ENCODE measurements around the gene ADGRG1. TPM values are rescaled to one million over a fixed set of nuclear protein-coding genes. Genes with fewer than 3 reads are reported as not detected.

ADGRG1 gene
- total RNA-seq, 1 donor from 2014 or later, result 201 TPM

DNA sequence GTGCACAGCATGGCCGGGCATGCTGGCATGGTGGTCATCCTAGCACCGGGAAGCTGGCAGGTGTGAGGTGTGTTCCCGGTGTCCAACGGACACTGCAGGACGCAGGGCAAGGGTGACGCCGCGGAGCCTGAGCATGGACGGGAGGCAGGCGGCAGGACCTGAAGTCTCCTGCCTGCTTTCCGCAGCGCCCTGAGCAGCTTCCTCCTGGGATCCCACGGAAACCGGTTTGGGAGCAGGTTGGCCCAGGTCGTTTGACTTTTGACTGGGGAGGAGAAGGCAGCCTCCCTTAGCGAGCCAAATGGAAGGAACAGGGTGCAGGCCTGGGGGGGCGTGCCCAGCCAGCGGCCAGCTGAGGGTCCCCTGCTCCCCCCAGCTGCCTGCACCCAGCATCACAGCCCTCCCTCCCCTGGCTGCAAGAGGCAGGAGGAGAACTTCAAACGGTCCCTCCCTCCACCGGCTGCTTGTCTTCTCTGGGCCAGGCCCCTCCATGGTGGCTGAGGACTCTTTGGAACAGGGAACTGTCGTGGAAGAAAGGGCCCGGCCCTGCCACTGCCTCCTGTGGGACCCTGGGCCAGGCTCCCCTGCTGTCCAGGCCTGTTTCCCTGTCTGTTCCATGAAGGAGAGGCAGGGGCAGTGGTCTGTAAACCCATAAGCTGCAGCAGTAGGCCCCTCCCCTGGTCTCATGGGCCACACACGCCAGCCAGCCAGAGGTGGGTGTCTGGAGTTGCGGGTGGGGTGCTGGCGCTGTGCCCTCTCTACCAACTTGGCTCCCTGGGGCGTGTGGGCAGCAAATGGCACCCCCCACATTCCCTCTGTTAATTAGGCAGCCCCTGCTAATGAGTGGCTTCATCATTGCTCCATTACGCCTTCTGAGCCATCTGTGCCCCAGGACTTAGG lies 7.8 kb upstream of the ADGRG1 start:
- peak; percentile 84 for DNase-seq (ENCODE audit: low spot score)

DNA sequence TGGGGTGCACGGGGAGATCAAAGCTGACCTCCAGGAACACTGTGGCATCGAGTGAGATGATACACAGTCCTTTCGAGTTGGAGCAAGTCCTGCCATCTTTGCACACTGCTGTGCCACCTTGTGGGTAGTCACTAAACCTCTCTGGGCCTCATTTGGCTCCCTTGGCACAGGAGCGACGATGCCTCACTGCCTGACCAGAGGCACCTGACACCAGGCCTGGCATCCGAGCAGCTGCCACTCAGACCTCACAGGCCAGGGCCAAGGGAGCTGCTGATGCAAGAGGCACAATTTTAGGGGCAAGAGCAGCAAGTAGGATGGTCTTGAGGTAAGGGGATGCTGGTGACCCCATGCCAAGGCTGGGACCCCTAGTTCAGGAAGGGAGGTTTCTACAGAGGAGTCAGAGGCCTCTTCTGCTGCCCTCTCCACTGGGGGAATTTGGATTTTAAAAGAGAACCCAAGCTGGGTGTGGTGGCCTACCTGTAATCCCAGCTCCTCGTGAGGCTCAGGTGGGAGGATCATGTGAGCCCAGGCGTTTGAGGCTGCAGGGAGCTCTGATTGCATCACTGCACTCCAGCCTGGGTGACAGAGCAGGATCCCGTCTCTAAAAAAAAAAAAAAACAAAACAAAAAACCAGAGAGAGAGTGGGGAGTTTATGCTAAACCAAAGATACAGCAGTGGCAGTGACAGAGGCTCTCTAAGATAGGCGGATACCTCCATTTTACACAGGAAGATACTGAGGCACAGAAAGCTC lies 6.7 kb upstream of the ADGRG1 start:
- DNase-seq (ENCODE audit: low spot score), result no peak

DNA sequence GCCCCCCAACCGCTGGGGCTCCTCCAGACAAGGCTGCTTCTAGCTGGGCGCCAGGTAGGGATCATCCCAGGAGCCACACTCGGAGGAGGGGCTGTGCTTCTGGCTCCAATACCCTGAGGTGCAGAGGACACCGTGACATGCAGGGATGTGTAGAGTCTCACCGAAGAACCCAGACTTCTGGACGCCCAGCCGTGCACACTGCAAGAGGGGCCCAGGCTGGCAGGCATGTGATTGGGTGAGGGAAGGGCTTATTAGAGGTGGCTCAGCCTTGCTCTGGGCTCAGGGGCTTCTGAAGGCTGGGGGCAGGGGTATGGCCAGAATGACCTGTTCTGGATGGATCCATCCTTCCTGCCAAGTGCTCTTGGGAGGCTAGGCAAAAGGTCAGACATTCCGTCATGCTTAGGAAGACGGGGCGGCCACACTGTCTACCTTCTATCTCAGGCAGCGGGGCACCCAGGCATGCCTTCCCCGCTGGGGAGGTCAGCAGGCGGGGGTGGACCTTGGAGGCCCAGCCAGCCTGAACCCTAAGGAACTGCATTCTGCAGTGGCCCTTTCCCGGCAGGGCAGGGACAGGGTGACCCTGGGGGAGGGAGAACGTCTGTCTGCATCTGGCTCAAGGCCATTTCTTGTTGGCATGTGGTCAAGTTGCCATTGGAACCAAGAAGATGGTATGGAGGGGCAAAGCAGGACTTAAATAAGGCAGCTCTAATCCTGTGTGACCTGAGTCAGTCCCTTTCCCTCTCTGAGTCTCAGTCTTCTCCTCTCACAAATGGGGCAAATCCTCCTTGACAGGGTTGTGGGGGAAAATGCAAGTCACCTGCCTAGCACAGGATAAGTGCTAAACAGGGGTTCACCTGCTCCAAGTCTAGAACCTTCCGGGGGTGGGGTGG lies 5.8 kb upstream of the ADGRG1 start:
- DNase-seq (ENCODE audit: low spot score), result no peak

DNA sequence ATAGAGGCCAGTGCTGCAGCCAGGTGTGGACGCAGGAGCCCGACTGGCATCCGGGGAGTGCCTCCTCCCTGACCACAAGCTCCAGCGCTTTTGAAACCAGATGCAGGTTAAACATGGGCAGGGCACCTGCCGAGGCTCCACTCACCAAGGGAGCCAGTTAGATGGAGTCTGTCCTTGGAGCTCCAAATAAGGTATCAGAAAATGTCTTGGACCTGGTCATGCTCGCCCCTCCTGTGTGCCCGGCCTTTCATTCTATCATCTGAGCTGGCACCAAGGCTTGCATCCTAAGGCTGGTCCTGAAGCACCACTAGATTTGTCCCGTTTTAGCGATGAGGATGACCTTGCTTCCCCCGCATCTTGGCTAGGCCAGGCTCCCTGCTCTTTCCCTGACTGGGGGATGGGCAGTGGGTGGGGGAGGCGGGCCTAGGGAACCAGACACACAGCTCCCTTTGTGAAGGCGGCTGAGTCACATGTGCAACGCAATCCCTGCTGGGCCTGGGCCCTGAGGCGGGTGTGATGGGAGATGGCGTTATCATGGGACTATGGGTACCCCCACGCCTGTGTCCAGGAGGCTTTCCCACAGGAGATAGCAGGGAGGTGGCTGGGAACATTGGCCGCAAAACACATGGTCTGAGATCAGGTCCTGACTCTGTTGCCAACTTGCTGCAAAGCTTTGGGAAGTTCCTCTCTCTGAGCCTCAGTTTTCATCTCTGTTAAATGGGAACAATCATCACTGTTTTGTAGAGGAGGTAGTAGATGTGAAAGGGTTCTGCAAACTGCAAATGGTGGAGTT lies 5.0 kb upstream of the ADGRG1 start:
- peak; percentile 65 for DNase-seq (ENCODE audit: low spot score)

DNA sequence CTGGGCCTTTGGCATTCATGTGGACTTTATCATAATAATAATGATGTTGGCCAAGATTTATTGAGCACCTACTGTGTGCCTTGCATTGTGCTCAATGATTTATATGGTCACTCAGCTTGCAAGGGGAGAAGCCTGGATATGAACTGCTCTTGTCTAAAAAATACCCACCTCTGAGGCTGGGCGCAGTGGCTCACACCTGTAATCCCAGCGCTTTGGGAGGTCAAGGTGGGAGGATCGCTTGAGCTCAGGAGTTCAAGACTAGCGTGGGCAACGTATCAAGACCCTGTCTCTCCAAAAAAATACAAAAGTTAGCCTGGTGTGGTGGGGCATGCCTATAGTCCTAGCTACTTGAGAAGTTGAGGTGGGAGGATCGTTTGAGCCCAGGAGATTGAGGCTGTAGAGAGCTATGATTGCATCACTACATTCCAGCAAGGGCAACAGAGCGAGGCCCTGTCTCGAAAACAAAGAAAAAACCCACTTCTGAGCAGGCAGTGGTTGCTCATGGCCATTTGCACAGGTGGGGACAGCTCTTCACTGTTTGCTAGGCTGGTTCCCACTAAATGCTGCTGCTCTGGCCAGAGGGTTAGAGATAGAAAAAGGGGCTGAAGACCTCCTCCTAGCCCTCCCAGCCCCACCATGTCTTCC lies 4.3 kb upstream of the ADGRG1 start:
- DNase-seq (ENCODE audit: low spot score), result no peak

DNA sequence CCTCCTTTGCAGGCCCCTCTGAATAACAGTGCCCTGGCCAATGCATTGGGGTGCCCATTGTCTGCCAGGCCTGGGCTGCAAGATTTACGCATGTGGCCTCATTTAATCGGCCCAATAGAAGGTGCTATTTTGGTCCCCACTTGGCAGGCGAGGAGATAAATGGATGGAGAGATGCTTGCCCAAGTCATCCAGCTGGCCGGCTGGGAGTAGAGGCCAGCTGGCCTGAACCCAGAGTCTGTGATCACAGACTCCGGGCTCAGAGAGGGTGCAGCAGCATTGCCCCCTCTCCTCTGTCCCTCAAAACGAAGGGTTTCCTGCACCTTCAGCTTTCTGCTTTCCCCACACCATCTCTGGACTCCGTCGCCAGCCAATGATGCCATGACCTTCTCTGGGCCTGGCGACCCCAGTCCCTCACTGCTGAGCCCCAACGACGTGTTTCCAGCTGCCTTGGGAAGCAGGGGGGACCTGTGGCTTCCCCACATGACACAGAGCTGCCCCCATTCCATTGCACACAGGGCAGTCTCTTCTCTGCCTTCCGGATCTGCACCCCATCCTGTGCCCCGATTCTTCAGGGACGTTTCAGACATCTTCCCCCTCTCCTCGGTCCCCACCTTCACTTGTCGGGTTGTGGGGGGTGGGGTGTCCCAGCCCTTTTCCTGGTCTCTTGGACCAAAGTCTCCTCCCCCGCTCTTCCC lies 3.5 kb upstream of the ADGRG1 start:
- DNase-seq (ENCODE audit: low spot score), result no peak

DNA sequence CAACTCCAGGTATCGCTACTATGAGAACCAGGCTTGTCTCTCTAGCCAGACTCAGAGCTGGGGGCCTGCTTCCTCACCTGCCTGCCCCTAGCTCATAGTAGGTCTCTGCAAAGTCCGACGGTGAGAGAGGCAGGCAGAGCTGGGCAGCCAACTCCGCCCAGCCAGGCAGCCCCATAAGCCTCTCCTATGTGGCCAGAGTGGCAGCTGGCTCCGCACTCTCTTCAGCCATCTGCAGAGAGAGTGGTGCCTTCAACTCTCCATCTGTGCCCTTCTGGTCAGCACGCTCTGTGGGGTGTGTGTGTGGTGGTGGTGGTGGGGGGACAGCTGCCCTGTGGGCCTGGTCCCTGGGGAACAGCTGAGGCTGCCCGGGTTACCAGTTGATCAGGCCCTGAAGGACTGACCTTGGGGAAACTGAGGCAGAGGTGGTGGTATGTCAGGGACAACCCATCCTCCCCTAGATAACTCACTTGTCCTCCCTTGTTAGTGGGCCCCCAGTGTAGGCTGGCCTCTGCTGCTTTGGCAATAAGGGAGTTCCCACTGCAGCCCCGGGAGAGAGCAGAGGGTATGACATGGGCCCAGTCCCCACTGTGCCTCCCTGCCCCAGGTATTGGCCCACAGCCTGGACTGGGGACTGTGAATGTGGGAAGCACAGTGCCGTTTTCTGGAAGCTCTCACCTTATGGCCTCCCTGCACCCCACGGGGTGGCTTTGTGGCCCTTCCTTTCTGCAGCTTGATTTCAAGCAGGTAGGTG lies 1.8 kb upstream of the ADGRG1 start:
- DNase-seq (ENCODE audit: low spot score), result no peak

DNA sequence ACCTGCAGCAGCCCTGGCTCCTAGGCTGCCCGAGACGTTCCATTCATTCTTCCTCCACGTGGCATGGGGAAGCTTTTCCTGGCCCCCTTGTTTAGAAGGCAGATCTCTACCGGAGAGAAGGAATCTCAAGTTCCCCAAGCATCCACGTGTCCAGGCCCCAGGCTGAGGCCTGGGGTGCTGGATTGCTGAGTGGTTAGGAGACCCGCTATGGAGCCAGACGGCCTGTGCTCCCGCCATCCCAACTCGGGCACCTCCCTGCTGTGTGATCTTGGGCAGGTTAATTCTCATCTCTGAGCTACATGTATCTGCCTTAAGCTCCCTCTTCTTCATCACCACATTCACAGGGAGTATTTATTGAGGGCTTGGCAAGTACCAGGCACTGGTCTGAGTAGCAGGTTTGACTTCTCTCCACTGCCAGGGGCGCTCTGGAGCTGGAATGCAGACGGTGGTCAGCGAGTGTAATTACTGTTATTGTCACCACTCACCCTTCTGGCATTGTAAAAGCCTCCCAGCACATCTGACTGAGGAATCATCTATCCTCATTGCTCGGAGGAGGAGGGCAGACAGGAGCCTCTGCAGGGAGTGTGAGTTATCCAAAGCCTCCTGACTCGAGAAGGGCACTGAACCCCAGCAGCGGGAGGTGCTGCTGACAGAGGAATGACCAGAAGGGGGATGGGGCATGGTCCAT lies 1.1 kb upstream of the ADGRG1 start:
- DNase-seq (ENCODE audit: low spot score), result no peak

DNA sequence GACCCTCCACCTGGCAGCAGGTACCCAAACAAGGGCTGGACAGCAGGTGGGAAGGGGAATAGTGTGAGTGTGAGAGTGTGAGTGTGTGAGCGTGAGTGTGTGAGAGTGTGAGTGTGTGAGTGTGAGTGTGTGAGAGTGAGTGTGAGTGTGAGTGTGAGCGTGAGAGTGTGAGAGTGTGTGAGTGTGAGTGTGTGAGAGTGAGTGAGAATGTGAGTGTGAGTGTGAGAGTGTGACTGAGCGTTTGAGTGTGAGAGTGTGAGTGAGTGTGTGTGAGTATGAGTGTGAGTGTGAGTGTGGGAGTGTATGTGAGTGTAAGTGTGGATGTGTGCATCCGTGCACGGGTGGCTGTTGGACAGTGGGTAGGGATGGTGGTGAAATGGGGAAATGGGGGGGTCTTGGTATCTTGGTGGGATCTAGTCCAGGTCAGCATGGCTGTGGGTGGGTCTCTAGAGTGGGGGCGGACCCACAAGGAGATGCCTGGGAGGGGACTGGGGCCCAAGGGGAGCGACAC lies 408 bp downstream of the ADGRG1 start:
- DNase-seq (ENCODE audit: low spot score), result no peak

DNA sequence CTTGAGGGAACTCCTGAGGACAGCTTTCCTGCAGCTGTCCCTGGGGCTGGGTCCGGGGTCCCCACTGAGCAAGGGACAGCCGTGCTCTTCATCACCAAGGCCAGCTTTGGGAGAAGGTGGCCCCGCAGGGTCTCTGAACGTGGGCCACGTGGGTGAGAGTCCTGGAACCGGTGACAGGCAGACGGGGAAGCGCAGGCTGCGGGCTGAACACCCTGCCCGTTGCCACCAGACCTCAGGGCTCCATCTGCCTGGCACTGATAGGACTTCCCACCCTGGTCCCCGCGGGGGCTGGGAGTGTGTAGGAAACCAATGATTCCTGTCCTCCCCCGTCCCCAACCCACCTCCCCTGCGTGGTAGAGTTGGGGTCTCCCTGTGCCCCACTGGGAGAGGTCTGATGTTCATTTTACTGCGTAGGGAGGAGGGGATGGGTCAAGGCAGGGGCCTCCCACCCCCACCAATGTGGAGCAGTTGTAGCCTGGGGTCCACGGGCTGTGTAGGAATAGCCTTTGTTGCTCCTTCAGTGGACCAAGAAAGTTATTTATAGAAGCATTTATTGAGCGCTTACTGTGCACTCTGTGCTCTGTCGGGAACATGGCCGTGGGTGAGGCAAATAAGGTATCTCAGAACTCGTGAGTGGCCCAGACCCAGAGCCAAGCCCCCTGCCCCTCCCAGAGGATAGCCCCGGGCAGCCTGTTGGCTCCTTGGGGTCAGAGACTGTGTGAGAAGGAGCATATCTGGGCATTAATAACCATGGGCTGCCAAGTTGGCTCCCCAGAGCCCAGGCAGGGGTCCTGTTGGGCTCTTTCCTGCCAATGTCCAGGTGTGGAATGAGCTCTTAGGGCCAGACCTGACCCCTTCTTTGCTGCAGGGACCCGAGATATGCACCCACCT lies 1.3 kb downstream of the ADGRG1 start:
- DNase-seq (ENCODE audit: low spot score), result no peak

DNA sequence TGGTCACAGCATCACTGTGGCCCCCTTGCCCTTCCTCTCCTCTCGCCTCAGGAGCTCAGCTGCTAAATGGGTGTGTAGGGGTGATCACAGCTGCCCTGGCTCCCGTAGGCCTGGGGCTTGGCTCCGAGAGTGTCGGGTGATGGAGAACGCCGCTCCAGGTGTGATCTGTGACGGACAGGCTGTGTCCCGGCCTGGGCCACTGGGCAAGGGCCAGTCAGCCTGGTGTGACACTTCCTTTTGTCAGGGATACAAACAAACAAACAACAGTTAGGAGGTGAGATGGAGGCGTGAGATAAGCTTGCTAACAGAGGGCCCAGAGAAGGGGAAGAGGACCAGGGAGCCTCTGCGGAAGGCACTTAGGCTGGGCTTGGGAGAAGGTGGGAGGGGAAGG lies 2.0 kb downstream of the ADGRG1 start:
- DNase-seq (ENCODE audit: low spot score), result no peak

DNA sequence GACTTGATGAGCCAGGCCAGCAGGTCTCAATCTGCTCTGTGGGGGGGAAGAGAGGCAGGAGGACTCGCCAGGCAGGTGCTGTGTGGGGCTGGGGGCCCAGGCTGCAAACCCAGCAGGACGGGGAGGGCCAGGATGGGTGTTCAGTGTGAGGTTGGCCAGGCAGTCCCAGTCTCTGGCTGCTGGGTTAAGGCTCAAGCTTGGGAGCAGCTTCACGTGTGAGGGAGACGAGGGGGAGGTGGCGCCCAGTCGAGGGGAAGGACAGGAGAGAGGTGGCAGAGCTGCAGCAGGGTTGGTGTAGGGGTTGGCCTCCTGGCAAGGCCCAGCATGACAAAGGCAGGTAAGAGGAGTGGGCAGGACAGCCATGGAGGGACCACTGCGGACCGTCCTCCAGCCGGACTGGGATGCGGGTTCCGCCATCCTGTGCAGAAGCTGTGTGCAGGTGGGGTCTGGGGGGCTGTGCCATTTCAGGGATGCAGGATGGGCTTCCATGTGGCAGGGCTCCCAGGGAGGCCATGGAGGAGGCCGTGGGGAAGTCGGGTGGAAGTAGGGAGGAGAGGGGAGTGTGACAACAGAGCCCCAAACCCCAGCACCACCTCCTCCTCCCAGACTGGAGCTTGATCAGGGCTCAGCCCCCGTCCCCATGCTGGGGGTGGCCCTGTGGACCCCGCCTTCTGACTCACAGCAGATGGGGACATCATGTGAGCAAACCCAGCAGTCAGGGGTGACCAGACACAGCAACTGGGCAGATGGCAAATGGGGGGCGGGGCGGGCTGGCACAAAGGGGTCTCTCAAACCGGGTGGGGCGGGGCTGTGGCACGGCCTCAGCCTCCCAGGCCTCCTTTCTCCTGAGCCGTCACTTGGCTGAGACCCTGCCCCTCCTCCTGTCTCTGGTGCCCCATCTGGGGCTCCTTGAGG lies 2.8 kb downstream of the ADGRG1 start:
- no peak for DNase-seq (ENCODE audit: low spot score)

DNA sequence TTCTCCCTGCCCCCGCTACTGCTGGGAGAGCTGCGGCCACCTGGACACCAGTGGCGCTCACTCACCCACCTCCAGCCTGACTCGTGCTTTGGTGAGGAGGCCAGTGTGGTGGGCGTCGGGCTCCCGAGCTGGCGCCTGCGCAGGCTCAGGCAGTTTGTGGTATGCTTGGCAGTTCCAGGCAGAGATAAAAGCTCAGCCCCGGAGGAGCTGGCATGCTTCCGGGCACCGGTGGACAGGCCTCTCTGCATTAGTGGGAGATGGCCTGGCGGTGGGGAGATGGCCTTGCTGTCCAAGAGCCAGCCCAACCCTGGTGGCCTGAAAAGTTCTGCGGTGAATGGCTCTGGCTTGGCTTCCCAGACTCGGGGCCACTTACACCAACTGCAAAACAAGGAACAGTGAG lies 4.1 kb downstream of the ADGRG1 start:
- DNase-seq (ENCODE audit: low spot score), result no peak

DNA sequence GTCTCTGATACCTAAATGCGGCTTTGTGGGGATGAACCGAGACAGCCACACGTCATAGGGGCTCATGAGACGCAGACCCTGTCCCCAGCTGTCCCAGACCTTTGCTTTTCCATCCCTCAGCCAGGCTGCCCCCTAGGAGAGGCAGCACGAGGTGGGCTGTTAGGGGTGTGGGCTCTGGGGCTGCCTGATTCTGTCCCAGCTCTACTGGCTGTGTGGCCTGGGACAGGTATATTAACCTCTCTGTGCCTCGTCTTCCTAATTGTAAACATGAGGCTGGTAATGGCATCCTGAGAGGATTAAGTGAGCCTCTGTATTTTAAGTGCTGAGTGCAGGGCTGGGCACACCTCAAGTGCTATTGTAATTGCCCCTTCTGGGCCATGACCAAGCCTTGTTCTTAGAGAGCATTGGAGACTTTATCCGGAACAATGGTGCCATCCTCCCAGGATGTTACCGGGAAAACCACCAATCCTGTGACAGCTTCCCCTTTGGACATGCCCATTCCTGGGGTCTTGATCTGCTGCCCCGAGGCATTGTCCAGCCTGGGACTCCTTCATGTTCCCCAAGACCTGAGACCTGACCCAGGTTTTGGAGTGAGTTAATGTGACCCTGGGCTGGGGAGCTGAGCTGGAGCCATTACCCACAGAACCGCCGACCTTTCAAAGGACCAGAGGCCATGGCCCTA lies 5.1 kb downstream of the ADGRG1 start:
- DNase-seq (ENCODE audit: low spot score), result no peak

DNA sequence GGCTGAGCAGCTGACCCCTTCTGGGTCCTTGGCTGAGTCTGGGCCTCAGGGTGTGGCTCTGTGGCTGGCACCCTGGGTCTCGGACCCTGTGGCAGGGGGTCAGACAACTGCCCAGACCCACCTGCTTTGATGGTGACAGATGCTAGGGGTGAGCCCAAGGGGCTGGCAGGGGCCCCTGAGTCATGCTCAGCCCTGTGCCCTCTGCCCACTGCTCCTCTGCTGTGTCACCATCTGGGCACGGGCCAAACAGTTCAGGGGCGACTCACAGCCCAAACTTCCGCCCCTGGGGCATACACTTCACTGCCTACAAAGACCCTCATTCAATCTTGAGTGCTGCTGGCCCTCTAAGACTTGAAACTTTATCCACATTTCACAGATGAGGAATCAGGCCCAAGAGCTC lies 5.7 kb downstream of the ADGRG1 start:
- DNase-seq (ENCODE audit: low spot score), result no peak
